Cardiac muscle cell (in vitro differentiated cells and primary cell): ENCODE data around the gene RNF214. TPM values are rescaled to one million over a fixed set of nuclear protein-coding genes. Genes with fewer than 3 reads are reported as not detected.

Source experiments
- DNase-seq, 2 donors: peaks; one replicate each; pipeline versions ENCODE4 v3.0.0 to v3.0.0-alpha.2; 2010 to 2017; ENCODE audit warnings: low read depth in 1 of 2, low spot score in 1 of 2
- H3K27ac ChIP-seq: fragments of 200-600 bp; sonication (generic); 2 replicates; pipeline ENCODE4 v1.5.1; 2016
- H3K27me3 ChIP-seq: fragments of 200-600 bp; sonication (generic); 2 replicates; pipeline ENCODE4 v1.6.0; 2016; ENCODE audit warnings: control low read depth
- H3K36me3 ChIP-seq: fragments of 200-600 bp; sonication (generic); 2 replicates; pipeline ENCODE4 v1.5.1; 2016; ENCODE audit warnings: control low read depth
- H3K4me1 ChIP-seq: fragments of 200-600 bp; sonication (generic); 2 replicates; pipeline ENCODE4 v1.8.1; 2017; ENCODE audit warnings: low read depth, mild to moderate bottlenecking, mixed run types
- H3K4me3 ChIP-seq: fragments of 200-600 bp; sonication (generic); 2 replicates; pipeline ENCODE4 v1.5.1; 2016; ENCODE audit warnings: mild to moderate bottlenecking
- H3K9me3 ChIP-seq: fragments of 200-600 bp; sonication (generic); 2 replicates; pipeline ENCODE4 v1.5.1; 2017; ENCODE audit warnings: low read depth, mild to moderate bottlenecking, control low read depth
- CTCF ChIP-seq: IDR thresholded peaks from 2 replicates; pipeline ENCODE4 v1.5.1; 2012; ENCODE audit warnings: low read depth, mild to moderate bottlenecking, low read length
- polyA plus RNA-seq: library from polyadenylated mRNA; unstranded; fragments of >200 nt; fragmentation: Nextera tagmentation; extraction: Ambion mirVana; gene quantifications from 2 replicates; pipeline ENCODE4 v1.2.1, GENCODE V29; 2016
- total RNA-seq: library from RNA; depleted of rRNA; stranded (reverse); fragments of >200 nt; gene quantifications from 2 replicates; pipeline ENCODE4 v1.2.3, GENCODE V29; 2016

The RNF214 gene
- total and polyA plus RNA-seq, 2 experiments from 2014 or later, result 13.8 to 20.0 TPM

- H3K4me1 ChIP-seq, result peaks cover 24% of the 10 kb centered on the region
- no peak overlapping the region for H3K4me3 ChIP-seq
- H3K27me3 ChIP-seq, result no peaks in the 10 kb centered on the region
- no peak for TF ChIP-seq CTCF
- H3K9me3 ChIP-seq, result no peaks in the 10 kb centered on the region
- no peak for DNase-seq
- peaks cover 3% of the 10 kb centered on the region for H3K36me3 ChIP-seq
- no peak overlapping the region for H3K27ac ChIP-seq
Measured at GRCh38 chr11:117195761-117196160, 36.7 kb upstream of the RNF214 start.

DNA sequence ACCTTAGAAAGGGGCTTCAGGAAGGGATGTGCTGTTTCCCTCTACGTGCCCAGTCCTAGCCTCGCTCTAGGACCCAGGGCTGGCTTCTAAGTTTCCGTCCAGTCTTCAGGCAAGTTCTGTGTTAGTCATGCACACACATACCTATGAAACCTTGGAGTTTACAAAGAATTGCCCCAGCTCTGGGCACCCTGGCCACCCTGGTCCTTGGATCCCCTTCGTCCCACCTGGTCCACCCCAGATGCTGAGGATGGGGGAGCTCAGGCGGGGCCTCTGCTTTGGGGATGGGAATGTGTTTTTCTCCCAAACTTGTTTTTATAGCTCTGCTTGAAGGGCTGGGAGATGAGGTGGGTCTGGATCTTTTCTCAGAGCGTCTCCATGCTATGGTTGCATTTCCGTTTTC is 35.5 kb upstream of the RNF214 start:
- Histone ChIP-seq H3K4me1 (peaks cover 25% of the 10 kb centered on the region), H3K27ac (no peak overlapping the region), H3K27me3 (no peaks in the 10 kb centered on the region), H3K4me3 (no peak overlapping the region), H3K36me3 (peaks cover 3% of the 10 kb centered on the region), H3K9me3 (no peaks in the 10 kb centered on the region)
- TF ChIP-seq CTCF, result no peak
- no peak for DNase-seq

DNA sequence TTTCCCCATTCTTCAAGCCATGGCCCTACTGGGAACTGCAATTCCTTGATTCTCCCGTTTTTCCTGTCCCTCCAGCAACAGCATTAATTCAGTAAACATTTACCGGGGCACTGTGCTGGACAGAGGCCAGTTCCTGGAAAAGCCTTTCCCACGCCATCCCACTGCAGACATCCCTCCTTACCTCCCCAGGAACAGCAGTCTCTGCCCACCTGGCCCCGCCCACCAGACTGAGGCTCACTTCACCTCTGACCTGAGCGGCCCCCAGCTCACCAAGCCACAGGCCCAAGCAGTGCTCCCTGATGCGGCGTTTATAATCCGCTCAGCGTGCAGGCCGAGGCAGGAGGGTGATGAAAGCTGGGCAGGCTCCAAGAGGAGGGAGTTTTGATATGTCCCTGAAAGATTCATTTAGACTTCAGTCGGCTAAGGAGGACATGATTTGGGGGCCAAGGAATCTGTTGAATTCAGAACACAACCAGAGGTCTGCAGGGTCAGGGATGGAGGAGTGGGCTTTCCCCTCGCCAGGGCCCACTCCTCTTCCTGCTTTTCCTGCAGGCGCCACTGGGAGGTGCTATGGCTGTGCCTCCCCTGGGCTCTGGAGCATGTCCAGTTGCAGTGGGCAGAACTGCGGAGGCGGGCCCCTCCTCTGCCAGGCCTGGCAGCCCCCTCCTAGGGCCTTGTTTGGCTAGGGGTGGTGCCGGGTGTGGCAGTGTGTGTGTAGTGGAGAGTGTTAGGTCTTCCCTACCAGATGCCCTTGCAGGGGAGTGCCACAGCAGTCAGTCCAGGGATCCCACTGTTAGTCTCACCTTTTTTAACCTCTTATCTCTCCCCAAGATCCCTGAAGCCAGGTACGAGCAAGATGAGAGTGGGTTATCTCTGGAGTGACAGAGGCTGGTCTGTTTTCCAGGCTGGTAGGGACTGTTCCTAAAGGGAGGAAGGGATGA is 34.7 kb upstream of the RNF214 start:
- DNase-seq, result peak; percentile 60 to 79
- peak; percentile 80 for TF ChIP-seq CTCF
- Histone ChIP-seq H3K4me3 (no peak overlapping the region), H3K36me3 (peaks cover 3% of the 10 kb centered on the region), H3K27ac (peak overlapping the region; percentile 99), H3K27me3 (no peaks in the 10 kb centered on the region), H3K4me1 (peaks cover 25% of the 10 kb centered on the region), H3K9me3 (no peaks in the 10 kb centered on the region)

- H3K9me3 ChIP-seq, result no peaks in the 10 kb centered on the region
- DNase-seq, result no peak
- H3K27ac ChIP-seq, result peak overlapping the region; percentile 99
- peaks cover 3% of the 10 kb centered on the region for H3K36me3 ChIP-seq
- no peak for TF ChIP-seq CTCF
- H3K4me3 ChIP-seq, result no peak overlapping the region
- peaks cover 25% of the 10 kb centered on the region for H3K4me1 ChIP-seq
- H3K27me3 ChIP-seq, result no peaks in the 10 kb centered on the region
Measured at GRCh38 chr11:117198613-117199012, 33.9 kb upstream of the RNF214 start.

GRCh38 chr11:117199053-117199915 is 33.2 kb upstream of the RNF214 start, which contains the start of gene TAGLN:
Gene TAGLN (plus strand): TSS chr11:117199370. CDS start chr11:117203014, 3,644 bp downstream.
- Histone ChIP-seq H3K4me1 (peaks cover 25% of the 10 kb centered on the region), H3K9me3 (no peaks in the 10 kb centered on the region), H3K27ac (peak within 1 kb of the TSS; percentile 99), H3K36me3 (peaks cover 6% of the 10 kb centered on the region), H3K4me3 (peak within 1 kb of the TSS; percentile 11), H3K27me3 (no peaks in the 10 kb centered on the region)
- no peak for TF ChIP-seq CTCF
- DNase-seq, result peak; percentile 91 to 97
